HL-60/S4 treated with phorbol 12-myristate 13-acetate at 8.2 ng/mL for 4 days and 3 days (cell line): ENCODE data around the gene ZNF488.
"Not testable (repeated sequence)": the region's sequence is repeated elsewhere in the genome, so short reads cannot be mapped to it uniquely, and the experiment has no call there.

Experiments used
- in situ Hi-C: fragments of 300-500 bp; cut with MboI; formaldehyde crosslinking; loops from 2 replicates; pipeline ENCODE4 v1.15.0; 2022; ENCODE audit warnings: low sequenced_read_pairs

The ZNF488 gene

DNA sequence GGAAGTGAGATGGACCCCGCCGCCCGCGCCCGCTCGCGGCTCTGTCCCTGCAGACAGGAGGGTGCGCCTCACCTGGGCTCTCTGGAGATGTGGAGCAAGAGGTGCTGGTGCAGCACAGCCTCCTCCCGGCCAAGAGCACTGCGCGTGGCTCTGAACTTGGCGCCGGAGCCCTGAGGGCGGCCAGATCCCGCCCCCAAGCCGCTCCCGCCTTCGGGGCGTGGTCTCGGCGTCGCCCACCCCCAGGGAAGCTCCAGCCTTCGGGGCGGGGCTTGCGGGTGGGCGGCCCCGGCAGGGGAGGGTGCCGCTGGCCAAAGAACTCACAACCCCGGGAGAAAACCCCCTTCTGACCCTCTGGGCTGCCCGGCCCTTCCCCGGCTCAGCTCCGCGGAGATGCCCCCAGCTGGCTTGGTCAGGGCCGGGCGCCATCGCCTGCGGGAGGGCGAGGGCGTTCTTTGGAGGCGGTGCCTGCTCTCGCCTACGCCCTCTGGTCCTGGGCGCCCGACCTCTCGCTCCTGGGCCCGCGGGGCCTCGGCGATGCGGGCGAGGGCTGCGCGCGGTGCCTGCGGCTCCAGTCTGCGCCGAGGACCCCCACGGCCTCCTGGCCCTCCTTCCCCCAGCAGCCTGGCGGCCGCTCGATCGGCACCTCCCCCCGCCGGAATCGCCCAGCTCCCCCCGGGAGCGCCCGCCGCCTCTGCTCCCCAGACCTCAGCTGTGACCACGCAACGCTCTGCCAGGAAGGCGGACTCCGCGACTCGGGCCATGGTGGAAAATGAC is at the start of gene ZNF488:
Gene ZNF488, minus strand, starts transcription at position 146 of the 774 bp plus-strand sequence. CDS start 15,464 bp downstream, outside the sequence.
- in situ Hi-C loops: loop anchor here (5.0 kb wide), 2 partner anchors 1102 to 1277 kb away; no protein-coding TSS in a partner anchor

- in situ Hi-C loops: no loop called here
Measured at GRCh38 chr10:47425813-47426419, 41.8 kb upstream of the ZNF488 start.

DNA sequence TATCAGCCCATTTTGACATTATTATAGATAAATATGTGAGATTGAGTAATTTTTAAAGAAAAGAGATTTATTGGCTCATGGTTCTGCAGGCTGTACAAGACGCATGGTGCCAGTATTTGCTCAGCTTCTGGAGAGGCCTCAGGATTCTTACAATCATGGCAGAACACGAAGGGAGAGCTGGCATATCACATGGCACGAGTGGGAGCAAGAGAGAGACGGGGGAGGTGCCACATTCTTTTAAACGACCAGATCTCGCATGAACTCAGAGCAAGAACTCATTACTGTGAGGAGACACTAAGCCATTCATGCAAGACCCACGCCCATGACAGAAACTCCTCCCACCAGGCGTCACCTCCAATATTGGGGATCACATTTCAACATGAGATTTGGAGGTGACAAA is 40.1 kb upstream of the ZNF488 start:
- in situ Hi-C loops: no loop called here

DNA sequence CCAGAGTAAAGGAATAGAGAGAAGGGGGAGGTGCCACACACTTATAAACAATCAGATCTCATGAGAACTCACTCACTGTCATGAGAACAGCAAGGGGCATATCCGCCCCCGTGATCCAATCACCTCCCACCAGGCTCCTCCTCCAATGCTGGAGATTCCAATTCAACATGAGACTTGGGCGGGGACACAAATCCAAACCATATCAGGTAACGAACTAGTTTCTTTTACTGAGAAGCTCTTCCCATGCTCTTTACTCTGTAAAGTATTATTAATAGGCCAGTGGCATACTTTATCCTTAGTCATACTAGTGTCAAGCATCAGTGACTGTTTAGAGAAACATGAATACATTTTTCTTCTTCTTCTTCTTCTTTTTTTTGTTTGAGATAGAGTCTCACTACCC is 39.4 kb upstream of the ZNF488 start:
- in situ Hi-C loops: no loop called here

DNA sequence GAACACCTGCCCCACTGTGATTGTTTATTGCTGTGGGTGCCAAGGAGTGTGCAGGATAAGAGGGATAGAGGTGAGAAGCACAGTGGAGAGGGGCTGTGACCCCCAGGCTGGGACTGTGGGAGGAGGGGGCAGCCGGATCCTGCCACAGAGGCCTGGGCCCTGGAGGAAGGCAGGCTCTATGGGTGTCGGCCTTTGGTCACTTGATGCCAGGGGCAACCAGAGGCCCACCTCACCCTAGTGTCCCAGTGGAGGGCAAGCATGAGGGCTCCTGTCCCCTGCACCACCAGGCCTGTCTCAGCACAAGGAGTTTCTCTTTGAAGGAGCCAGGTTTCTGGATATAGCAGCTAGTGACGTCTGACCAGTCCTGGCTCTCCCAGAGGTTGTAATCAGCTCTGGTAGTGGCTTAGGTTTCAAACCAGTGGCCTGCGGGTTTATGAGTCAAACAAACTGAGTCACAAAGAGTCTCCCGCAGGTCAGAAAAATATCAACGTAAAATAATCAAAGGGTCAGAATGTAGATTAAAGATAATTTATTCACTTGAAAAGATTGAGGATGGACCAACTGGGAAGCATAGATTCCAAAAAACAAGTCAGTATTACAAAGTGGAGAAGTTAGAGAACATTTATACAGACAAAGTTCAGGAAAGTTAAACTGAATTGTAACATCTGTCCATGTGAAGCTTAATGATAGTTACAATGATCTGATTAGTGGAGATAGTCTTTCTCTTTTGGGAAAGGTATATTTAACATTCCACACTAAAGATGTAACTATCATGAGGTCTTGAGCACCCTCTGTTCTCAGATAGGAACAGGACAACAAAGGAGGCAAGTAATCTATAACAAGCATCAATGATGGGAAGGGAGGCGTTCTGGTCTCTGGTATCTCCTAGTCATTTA is 37.2 kb upstream of the ZNF488 start:
- in situ Hi-C loops: no loop called here

DNA sequence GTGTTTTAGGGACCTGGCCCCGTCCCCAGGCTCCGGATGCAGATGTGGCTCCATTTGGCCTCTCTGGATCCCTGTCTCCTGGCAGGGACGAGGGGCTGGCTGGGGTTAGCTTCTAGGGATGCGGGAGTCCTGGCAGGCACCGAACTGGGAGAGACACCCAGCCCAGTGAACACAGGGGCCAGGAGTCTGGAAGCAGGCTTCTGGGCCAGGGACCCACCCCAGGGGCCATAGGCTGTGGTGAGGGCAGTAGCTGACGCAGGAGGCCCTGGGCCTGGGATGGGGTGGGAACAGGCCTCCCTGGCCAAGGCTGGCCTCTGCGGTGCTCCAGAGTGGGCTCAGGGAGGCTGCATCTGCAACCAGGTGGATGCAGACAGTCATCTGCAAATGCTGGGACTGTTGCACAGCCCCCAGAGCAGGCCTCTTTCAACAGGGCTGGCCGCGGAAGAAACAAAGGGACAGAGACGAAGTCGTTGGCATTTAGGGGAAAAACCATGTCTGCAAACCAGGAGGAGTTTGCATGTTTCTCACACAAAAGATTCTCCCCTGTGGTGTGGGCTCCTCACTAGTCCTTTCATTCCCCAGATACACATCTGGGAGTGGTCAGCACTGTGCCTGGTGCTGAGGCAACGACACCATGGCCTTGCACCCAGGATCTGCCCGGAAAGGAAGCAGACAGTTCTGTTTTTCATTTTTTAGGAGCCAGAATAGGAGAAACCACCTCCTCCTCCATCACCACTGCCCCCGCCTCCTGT is 36.4 kb upstream of the ZNF488 start:
- in situ Hi-C loops: no loop called here

GRCh38 chr10:47419421-47419820 is 35.3 kb upstream of the ZNF488 start:
- in situ Hi-C loops: no loop called here

DNA sequence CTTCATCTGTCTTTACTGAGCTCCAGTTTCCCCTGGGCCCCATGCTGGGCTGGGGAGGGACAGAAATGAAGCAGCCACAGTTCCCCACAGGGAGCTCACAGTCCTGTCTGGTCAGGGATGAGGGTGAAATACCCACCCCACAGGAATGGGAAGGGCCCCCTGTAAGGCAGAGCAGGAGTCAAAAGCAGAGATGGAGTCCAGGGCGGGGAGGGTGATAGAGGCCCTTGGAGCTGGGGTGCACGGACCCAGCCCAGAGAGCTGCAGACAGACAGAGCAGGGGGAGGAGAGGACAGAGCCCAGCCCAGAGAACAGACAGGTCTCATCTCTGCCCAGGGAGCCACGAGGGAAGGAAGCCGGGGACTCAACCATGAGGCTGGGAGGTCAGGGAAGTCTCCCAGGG is 34.9 kb upstream of the ZNF488 start:
- in situ Hi-C loops: no loop called here

DNA sequence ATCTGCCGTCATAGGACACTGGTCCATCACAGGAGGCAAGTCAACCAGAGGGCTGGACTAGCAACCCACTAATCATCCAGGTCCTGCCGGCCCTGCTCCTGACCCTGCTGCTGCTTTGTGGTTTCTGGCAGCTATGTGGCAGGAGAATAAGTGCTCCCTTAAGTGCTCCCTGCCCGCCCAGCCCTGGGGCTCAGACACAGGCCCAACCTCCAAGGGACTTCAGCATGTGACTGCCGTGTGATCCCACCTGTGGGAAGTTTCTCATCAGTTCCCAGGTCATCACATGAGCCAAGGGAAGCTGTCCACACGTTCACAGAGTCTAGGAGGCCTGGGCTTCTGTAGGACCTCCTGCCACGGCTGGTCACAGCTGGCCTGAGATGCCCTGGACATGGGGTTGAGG is 34.2 kb upstream of the ZNF488 start:
- in situ Hi-C loops: no loop called here

DNA sequence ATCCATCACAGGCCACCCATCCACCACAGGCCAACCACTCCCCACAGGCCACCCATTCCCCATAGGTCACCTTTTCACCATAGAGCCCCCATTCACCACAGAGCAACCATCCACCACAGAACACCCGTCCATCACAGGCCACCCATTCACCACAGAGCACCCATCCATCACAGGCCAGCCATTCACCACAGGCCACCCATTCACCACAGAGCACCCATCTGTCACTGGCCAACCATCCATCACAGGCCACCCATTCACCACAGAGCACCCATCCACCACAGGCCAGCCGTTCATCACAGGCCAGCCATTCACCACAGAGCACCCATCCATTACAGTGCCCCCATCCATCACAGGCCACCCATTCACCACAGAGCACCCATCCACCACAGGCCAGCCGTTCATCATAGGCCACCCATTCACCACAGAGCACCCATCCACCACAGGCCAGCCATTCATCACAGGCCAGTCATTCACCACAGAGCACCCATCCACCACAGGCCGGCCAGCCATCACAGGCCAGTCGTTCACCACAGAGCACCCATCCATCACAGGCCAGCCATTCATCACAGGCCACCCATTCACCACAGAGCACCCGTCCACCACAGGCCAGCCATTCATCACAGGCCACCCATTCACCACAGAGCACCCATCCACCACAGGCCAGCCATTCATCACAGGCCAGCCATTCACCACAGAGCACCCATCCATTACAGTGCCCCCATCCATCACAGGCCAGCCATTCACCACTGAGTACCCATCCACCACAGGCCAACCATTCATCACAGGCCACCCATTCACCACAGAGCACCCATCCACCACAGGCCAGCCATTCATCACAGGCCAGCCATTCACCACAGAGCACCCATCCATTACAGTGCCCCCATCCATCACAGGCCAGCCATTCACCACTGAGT is 32.5 kb upstream of the ZNF488 start:
- in situ Hi-C loops: not testable (repeated sequence)

- in situ Hi-C loops: no loop called here
Measured at GRCh38 chr10:47415520-47416304, 31.6 kb upstream of the ZNF488 start.

DNA sequence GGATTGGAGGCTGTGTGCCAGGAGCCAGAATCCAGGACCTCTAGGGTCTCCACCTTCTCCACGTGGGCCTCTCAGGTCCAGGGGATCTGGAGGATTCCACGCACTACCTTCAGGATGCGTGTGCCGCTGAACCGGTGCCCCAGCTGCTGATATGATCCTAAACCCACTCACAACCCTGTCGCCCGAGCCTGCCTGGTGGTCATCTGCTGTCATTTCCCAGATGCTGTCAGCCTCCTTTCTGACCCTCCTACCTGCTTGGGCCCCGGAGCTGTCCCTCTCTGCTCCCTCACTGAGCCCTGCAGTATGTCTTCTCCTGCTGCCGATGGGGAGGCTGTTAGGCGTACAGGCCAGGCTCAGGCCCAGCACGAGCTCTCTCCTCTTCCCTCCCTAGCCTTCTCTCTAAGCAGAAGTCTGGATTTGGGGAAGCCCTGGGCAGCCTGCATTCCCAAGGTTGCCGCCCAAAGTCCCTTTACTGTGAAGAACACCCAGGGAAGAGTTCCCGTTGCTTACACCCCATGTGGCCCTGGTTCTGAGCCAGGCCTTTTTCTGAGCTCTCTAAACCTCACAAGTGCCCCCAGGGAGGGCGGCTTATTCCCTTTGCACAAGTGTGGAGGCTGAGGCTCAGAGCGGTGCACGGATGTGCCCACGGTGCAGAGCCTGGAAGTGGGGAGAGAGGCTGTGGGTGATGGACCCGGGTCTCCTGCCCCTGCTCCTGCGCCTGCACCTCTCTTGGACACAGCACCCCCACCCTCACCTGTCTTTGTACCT is 30.8 kb upstream of the ZNF488 start:
- in situ Hi-C loops: no loop called here

- in situ Hi-C loops: no loop called here
Measured at GRCh38 chr10:47414227-47414592, 30.1 kb upstream of the ZNF488 start.

DNA sequence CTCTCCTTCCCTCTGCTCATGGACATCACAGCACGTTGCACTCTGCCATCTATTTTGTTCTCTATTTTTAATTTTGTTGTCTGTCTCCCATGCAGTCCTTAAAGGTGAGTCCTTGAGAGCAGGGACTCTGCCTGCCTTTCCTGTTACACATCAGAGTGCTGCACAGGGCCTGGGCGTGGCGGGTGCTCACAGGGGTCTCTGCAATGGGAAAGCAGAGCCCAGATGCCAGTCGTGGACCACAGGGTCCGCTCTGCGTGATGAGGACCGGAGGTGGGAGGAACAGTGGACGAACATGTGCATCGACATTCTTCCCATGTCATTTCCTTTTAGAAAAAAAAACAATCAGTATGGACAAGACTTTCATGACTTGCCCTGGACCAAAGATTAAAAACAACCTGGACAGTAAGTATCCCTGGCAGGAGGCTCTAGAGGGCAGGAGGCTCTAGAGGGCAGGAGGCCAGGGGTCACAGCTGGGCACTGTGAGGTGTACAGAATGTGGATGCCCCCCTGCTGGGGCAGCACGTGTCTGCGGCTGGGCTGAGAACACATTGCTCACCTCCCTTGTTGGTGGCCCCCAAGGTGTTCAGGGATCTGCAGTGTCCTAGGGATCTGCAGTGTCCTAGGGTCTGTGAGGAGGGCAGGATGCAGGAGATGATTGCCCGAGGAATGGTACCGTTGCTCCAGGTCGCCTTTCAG is 29.6 kb upstream of the ZNF488 start:
- in situ Hi-C loops: no loop called here

DNA sequence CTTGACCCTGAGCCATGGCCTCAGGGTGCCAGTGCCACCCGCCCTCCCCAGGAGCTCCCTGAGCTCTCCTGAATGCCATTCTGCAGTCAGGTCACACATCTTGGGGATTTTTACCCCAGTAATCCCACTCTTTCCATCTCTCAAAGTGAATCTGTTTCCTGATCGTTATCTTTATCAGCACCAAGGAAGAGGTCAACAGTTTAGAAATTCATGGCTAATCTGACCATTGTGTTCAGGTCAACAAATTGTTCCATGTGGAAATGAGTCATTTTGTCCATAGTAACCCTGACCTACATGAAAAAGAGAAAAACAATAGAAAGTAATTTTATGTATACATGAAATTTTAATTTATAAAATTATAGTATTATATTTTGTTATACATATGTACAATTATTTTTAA is 28.8 kb upstream of the ZNF488 start:
- in situ Hi-C loops: no loop called here

GRCh38 chr10:47412177-47412730 is 28.2 kb upstream of the ZNF488 start:
- in situ Hi-C loops: no loop called here

GRCh38 chr10:47410862-47411261 is 26.8 kb upstream of the ZNF488 start:
- in situ Hi-C loops: no loop called here
